SK-N-MC (cell line): ENCODE data around the gene ZNF324.

ENCODE experiments used
- EZH2 ChIP-seq: fragments of 200-600 bp; sonication (generic); IDR thresholded peaks from one replicate; pipeline ENCODE4 v1.6.1; 2017; ENCODE audit warnings: antibody characterized with exemption
- POLR2AphosphoS5 ChIP-seq: IDR thresholded peaks from 2 replicates; pipeline ENCODE4 v1.6.1; 2012; ENCODE audit warnings: mild to moderate bottlenecking, low read depth, low read length, borderline replicate concordance

- TF ChIP-seq EZH2 (no peak), POLR2AphosphoS5 (peak; percentile 94)
Measured at GRCh38 chr19:58513694-58514563, 47.0 kb downstream of the ZNF324 start.
